ENCODE measurements around the gene AGXT. TPM values are rescaled to one million over a fixed set of nuclear protein-coding genes. Genes with fewer than 3 reads are reported as not detected.

AGXT gene
- total RNA-seq, 1 donor from 2014 or later: not detected

DNA sequence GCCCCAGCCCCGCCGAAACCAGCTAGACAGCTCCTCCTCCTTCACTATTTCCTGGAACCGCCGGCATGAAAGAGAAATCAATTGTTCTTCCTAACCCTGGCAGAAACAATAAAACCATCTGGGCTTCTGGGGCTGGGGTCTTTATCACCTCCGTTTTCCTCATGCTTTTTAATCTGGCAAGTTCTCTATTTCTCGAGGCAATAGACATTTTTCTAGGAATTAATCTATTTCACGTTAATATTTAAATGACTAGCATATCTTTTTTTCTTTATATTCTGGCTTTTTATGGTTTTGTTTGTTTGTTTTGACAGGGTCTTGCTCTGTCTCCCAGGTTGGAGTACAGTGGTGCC lies 47.2 kb upstream of the AGXT start:
- intact Hi-C loops (cut with DNase I): no loop called here
- Histone ChIP-seq H3K9me3 (peaks cover 0 to 4% of the 10 kb centered on the region in 2 donors), H3K36me3 (no peaks in the 10 kb centered on the region), H3K27me3 (peaks cover 14% of the 10 kb centered on the region), H3K4me3 (no peak overlapping the region), H3K4me1 (peaks cover 5 to 10% of the 10 kb centered on the region in 2 donors), H3K27ac (no peak overlapping the region)
- no peak for DNase-seq (ENCODE audit: low spot score in 2 of 2)
- TF ChIP-seq, protein P1, sequence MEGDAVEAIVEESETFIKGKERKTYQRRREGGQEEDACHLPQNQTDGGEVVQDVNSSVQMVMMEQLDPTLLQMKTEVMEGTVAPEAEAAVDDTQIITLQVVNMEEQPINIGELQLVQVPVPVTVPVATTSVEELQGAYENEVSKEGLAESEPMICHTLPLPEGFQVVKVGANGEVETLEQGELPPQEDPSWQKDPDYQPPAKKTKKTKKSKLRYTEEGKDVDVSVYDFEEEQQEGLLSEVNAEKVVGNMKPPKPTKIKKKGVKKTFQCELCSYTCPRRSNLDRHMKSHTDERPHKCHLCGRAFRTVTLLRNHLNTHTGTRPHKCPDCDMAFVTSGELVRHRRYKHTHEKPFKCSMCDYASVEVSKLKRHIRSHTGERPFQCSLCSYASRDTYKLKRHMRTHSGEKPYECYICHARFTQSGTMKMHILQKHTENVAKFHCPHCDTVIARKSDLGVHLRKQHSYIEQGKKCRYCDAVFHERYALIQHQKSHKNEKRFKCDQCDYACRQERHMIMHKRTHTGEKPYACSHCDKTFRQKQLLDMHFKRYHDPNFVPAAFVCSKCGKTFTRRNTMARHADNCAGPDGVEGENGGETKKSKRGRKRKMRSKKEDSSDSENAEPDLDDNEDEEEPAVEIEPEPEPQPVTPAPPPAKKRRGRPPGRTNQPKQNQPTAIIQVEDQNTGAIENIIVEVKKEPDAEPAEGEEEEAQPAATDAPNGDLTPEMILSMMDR (IDR thresholded peaks at IDR 0.05): no peak

DNA sequence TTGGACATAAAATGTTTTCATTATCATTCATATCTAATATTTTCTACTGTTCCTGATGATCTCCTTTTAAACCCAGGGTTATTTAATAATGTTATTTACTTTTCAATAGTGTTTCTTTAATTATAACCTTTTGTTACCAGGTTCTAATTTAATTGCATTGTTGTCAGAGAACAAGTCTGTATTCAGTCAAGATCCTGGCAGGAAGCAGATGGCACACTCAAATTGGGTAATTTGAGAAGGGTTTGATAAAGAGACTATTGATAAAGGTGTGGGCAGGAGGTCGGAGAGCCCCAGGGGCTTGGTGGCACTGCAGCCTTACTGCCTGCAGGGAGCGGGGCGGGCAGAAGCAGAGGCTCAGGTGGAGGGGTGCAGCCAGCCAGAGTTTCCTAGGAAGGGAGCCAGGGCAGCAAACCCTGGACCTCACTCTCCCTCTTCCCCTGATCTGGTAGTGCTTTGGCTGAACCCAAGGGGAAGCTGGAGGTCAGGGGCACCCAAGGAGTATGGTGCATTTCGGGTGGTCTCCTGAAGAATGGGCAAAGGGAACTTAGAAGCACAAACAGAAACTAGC lies 46.3 kb upstream of the AGXT start:
- intact Hi-C loops (cut with DNase I): no loop called here
- Histone ChIP-seq H3K27ac (no peak overlapping the region), H3K4me1 (peaks cover 5 to 10% of the 10 kb centered on the region in 2 donors), H3K9me3 (peaks cover 0 to 4% of the 10 kb centered on the region in 2 donors), H3K4me3 (no peak overlapping the region), H3K36me3 (no peaks in the 10 kb centered on the region), H3K27me3 (peaks cover 14% of the 10 kb centered on the region)
- no peak for DNase-seq (ENCODE audit: low spot score in 2 of 2)
- TF ChIP-seq, protein P1 (IDR thresholded peaks at IDR 0.05): no peak

DNA sequence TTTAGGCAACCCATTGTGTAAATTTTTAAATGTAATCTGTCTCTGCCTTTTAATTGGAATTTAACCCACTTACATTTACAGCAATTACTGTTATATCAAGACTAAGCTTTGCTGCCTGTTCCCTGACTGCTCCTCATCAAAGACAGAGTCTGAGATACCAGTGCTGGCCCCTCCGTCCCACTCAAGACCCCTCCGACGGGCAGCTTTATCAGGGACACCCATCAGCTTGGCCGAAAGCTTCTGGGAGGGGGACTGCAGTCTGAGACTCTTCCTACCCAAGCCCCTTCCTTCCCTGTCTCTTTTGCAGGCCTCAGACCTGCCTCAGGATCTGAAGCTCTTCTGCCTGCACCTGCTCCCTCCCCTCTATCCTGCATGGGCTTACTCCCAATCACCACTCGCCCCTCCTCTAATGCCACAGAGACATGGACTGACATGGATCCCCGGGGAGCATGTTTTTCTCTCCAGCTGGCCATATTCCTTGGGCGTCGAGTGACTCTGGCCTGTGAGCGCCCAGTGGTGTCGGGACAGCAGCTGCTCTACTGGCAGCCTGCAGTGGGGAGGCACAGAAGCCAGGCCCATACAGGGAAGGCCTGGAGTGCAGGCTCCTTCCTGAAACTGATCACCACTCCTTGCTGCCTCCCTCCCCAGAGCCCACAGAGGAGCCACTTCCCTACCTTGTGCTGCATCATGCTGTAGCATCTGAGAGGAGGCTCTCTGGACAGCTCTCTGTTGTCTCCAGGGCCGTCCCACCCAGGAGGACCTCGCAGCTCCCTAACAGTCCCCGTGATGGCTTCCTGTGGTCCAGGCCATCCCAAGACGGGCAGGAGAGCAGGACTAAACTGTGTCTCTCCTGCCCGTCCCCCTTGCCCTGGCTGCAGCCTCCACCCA lies 44.9 kb upstream of the AGXT start:
- intact Hi-C loops (cut with DNase I): no loop called here
- Histone ChIP-seq H3K9me3 (peaks cover 0 to 4% of the 10 kb centered on the region in 2 donors), H3K4me1 (peaks cover 5 to 10% of the 10 kb centered on the region in 2 donors), H3K27me3 (peaks cover 10% of the 10 kb centered on the region), H3K36me3 (no peaks in the 10 kb centered on the region), H3K4me3 (no peak overlapping the region), H3K27ac (no peak overlapping the region)
- DNase-seq (ENCODE audit: low spot score in 2 of 2): no peak
- TF ChIP-seq, protein P1 (IDR thresholded peaks at IDR 0.05): no peak

DNA sequence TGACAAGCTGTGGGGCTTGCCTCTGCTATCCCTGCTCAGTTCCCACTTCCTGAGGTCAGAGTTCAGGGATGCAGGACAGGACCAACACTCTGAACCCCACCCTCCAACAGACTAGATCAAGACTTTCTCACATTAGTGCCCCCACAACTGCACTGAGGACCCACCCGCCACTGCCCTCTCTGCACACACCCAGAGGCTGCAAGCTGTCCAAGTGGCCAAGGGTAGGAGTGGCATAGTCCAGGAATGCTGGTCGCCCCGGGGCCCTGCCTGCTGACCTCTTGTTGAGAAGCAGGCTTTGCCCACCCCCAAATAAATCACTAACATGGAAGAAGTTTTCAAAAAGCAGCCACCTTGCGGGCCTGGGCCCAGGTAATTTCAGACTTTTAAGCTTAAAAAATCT lies 43.1 kb upstream of the AGXT start:
- H3K9me3 ChIP-seq: peaks cover 0 to 4% of the 10 kb centered on the region in 2 donors
- no peaks in the 10 kb centered on the region for H3K4me1 ChIP-seq
- TF ChIP-seq, protein P1 (IDR thresholded peaks at IDR 0.05): no peak
- no peak overlapping the region for H3K27ac ChIP-seq
- intact Hi-C loops (cut with DNase I): no loop called here
- H3K36me3 ChIP-seq: no peaks in the 10 kb centered on the region
- no peaks in the 10 kb centered on the region for H3K27me3 ChIP-seq
- H3K4me3 ChIP-seq: no peak overlapping the region
- no peak for DNase-seq (ENCODE audit: low spot score in 2 of 2)

DNA sequence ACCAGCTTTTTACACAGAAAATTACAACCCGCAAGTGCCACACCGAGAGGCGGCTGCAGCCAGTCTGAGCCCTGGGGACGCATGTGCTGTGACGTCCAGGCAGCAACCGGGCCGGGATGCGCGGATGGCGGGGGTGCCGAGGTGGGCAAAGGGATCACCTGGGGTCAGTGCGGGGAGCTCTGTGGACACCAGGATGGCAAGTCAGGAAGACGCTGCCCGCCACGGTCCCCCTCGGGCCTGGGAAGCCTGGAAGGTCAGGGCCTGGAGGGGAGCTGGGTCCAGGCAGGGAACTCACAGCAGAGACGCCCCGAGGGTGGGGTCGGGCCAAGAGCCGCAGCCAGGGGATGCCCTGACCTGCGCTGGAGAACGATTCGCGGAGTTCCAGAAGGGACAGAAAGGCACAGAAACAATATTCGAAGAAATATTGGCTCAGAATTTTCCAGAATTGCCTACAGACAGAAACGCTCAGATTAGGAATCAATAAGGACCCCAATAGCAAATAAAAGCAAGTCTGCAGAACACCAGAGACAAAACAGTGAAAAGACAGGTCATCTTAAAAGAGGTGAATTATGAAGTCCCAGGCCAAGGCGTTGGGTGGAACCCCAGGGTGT lies 36.9 kb upstream of the AGXT start:
- TF ChIP-seq, protein P1 (IDR thresholded peaks at IDR 0.05): no peak
- Histone ChIP-seq H3K4me1 (peaks cover 5 to 7% of the 10 kb centered on the region in 2 donors), H3K4me3 (peak overlapping the region; percentile 39 to 62), H3K36me3 (no peaks in the 10 kb centered on the region), H3K27ac (no peak overlapping the region), H3K9me3 (no peaks in the 10 kb centered on the region), H3K27me3 (no peaks in the 10 kb centered on the region)
- peak in 1 of 2 donors; percentile 65 for DNase-seq (ENCODE audit: low spot score in 2 of 2)
- intact Hi-C loops (cut with DNase I): loop anchor here (5.0 kb wide), 1 partner anchor 676 kb away; the partner anchor contains the start of gene STK25

Data from ascending aorta (tissue), 2 donors.